Left ventricle myocardium inferior (tissue), 1 donor: ENCODE results near the gene HOXD12. TPM values are rescaled to one million over a fixed set of nuclear protein-coding genes. Genes with fewer than 3 reads are reported as not detected.
A peak's percentile ranks its signal among the peaks of the same experiment; 100 is the strongest.

Experiments
- DNase-seq: peaks from one replicate; pipeline ENCODE4 v3.0.0-alpha.2; 2020
- H3K27ac ChIP-seq: fragments of 200-600 bp; replicated peaks from 2 replicates; pipeline ENCODE4 v1.8.0; 2021
- H3K27me3 ChIP-seq: fragments of 200-600 bp; 2 replicates; pipeline ENCODE4 v1.8.0; 2021; ENCODE audit warnings: low read depth
- H3K36me3 ChIP-seq: fragments of 200-600 bp; 2 replicates; pipeline ENCODE4 v1.8.0; 2021
- H3K4me1 ChIP-seq: fragments of 200-600 bp; 2 replicates; pipeline ENCODE4 v1.8.0; 2021
- H3K4me3 ChIP-seq: fragments of 200-600 bp; 2 replicates; pipeline ENCODE4 v1.8.0; 2021; ENCODE audit warnings: mild to moderate bottlenecking, moderate library complexity
- H3K9me3 ChIP-seq: fragments of 200-600 bp; replicated peaks from 2 replicates; pipeline ENCODE4 v1.8.0; 2021
- intact Hi-C: fragments of 100-400 bp; cut with micrococcal nuclease; formaldehyde crosslinking; loops from one replicate; pipeline ENCODE4 v1.11.0; 2022
- total RNA-seq: library from RNA; stranded (reverse); fragmentation: NEBNext Ultra II Directional; extraction: Animal tissue kit (Norgen Biotek cat#: 25700); gene quantifications from one replicate; pipeline ENCODE4 v1.2.1, GENCODE V29; 2021
- TF ChIP-seq, protein P1 (sequence below): fragments of 200-600 bp; IDR thresholded peaks from 2 replicates; pipeline ENCODE4 v1.8.0; 2021; ENCODE audit warnings: antibody characterized with exemption, mild to moderate bottlenecking, borderline replicate concordance
- donor health status: DM: no; HTN: yes; CAD: no; lungs with severe emphysema.

HOXD12 gene
- total RNA-seq, 1 donor from 2014 or later: not detected

DNA sequence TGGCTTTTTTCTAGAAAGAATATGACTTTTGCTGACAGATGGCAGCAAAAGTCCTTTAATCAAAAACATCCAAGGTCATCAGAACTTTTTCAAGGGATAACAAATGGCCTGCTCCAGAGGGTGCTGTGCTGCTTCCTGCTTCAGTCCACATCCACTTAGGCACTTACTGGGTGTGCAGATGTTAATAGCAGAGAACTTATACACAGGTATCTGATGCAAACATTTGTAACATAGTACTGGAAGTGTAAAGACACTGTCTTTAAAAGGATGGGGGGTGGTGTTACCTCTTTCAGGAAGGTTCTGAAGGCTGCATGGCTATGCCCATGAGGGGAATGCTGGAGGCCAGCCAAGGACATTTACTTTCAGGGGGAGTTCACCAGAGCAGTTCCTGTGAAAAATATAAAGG lies 35.4 kb downstream of the HOXD12 start:
- DNase-seq: no peak
- H3K36me3 ChIP-seq: no peaks in the 10 kb centered on the region
- peaks cover 25% of the 10 kb centered on the region for H3K4me1 ChIP-seq
- no peaks in the 10 kb centered on the region for H3K9me3 ChIP-seq
- H3K4me3 ChIP-seq: no peak overlapping the region
- TF ChIP-seq, protein P1, sequence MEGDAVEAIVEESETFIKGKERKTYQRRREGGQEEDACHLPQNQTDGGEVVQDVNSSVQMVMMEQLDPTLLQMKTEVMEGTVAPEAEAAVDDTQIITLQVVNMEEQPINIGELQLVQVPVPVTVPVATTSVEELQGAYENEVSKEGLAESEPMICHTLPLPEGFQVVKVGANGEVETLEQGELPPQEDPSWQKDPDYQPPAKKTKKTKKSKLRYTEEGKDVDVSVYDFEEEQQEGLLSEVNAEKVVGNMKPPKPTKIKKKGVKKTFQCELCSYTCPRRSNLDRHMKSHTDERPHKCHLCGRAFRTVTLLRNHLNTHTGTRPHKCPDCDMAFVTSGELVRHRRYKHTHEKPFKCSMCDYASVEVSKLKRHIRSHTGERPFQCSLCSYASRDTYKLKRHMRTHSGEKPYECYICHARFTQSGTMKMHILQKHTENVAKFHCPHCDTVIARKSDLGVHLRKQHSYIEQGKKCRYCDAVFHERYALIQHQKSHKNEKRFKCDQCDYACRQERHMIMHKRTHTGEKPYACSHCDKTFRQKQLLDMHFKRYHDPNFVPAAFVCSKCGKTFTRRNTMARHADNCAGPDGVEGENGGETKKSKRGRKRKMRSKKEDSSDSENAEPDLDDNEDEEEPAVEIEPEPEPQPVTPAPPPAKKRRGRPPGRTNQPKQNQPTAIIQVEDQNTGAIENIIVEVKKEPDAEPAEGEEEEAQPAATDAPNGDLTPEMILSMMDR: no peak
- intact Hi-C loops: loop anchor here (5.0 to 10.0 kb wide), 3 partner anchors 417 to 680 kb away; no protein-coding TSS in a partner anchor
- peak overlapping the region; percentile 1 for H3K27ac ChIP-seq
- peaks cover 100% of the 10 kb centered on the region for H3K27me3 ChIP-seq

DNA sequence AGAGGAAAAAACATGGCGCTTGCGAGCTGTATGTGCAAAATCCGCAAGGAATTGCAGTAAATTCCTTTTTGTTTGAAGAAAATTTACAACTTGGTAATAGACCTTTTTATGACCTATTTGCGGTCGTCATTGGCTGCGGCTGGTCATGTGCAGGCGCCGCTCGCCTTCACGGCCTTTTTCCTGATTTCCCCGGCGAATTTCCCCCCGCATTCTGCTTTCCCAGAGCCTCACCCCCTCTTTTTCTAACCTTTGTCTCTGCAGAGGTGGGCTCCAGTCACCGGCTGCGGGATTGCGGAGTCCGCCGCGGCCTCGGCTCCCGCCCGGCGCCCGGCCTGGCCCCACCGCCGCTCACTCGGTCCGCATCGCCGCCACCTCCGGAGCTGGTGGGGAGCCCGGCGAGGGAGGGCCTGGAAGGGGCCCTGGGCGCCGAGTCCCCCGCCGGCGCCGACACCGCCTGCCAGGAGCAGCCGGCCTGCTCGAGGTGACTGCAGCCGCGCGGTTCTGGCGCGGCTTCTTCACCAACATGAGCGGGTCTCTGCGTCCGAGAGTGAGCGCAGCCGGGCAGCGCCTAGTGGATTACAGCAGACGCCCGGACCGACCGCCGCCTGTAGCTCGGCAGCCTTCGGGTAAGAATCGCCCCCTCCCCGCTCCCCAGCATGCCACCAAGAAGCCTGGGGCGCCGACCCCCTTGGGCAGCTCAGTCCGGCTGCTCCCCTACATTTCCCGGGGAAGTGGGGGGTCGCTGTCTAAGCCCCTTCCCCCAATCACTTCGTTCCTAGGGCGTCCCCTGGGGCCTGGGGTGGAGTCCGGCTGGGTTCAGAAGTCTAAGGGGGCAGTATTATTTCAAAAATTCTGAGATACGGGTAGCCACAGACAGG lies 37.0 kb downstream of the HOXD12 start:
- intact Hi-C loops: loop anchor here (5.0 to 10.0 kb wide), 3 partner anchors 416 to 678 kb away; no protein-coding TSS in a partner anchor
- H3K4me1 ChIP-seq: peaks cover 27% of the 10 kb centered on the region
- H3K27ac ChIP-seq: peak overlapping the region; percentile 71
- DNase-seq: no peak
- no peaks in the 10 kb centered on the region for H3K9me3 ChIP-seq
- H3K27me3 ChIP-seq: peaks cover 100% of the 10 kb centered on the region
- no peaks in the 10 kb centered on the region for H3K36me3 ChIP-seq
- TF ChIP-seq, protein P1: no peak
- H3K4me3 ChIP-seq: peak overlapping the region; percentile 64

GRCh38 chr2:176137252-176137580 lies 37.6 kb downstream of the HOXD12 start:
- no peaks in the 10 kb centered on the region for H3K9me3 ChIP-seq
- peaks cover 100% of the 10 kb centered on the region for H3K27me3 ChIP-seq
- H3K4me1 ChIP-seq: peaks cover 27% of the 10 kb centered on the region
- DNase-seq: no peak
- H3K4me3 ChIP-seq: peak overlapping the region; percentile 64
- H3K27ac ChIP-seq: peak overlapping the region; percentile 71
- TF ChIP-seq, protein P1: no peak
- H3K36me3 ChIP-seq: no peaks in the 10 kb centered on the region
- intact Hi-C loops: loop anchor here (5.0 to 10.0 kb wide), 3 partner anchors 415 to 678 kb away; no protein-coding TSS in a partner anchor

DNA sequence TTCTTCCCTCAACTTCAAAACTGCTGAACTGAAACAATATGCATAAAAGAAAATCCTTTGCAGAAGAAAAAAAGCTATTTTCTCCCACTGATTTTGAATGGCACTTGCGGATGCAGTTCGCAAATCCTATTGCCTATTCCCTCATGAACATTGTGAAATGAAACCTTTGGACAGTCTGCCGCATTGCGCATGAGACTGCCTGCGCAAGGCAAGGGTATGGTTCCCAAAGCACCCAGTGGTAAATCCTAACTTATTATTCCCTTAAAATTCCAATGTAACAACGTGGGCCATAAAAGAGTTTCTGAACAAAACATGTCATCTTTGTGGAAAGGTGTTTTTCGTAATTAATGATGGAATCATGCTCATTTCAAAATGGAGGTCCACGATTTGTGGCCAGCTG lies 38.3 kb downstream of the HOXD12 start:
- TF ChIP-seq, protein P1: no peak
- H3K36me3 ChIP-seq: no peaks in the 10 kb centered on the region
- intact Hi-C loops: loop anchor here (5.0 to 10.0 kb wide), 3 partner anchors 414 to 677 kb away; no protein-coding TSS in a partner anchor
- no peak overlapping the region for H3K27ac ChIP-seq
- no peaks in the 10 kb centered on the region for H3K9me3 ChIP-seq
- no peak for DNase-seq
- peaks cover 100% of the 10 kb centered on the region for H3K27me3 ChIP-seq
- peaks cover 27% of the 10 kb centered on the region for H3K4me1 ChIP-seq
- peak overlapping the region; percentile 64 for H3K4me3 ChIP-seq

- H3K4me3 ChIP-seq: no peak overlapping the region
- intact Hi-C loops: loop anchor here (5.0 to 10.0 kb wide), 3 partner anchors 414 to 676 kb away; no protein-coding TSS in a partner anchor
These were observed 38.9 kb downstream of the HOXD12 start for GRCh38 chr2:176138526-176138922.

More at GRCh38 chr2:176138526-176138922, 38.9 kb downstream of the HOXD12 start:
- TF ChIP-seq, protein P1: no peak
- H3K4me1 ChIP-seq: peaks cover 27% of the 10 kb centered on the region
- H3K27ac ChIP-seq: peak overlapping the region; percentile 45
- H3K36me3 ChIP-seq: no peaks in the 10 kb centered on the region
- DNase-seq: no peak
- H3K27me3 ChIP-seq: peaks cover 100% of the 10 kb centered on the region
- no peaks in the 10 kb centered on the region for H3K9me3 ChIP-seq
